Cerebellar nuclear complex (tissue), 1 donor: Measurements from ENCODE around the gene PIK3C2A.

Experiments used
- DNase-seq, 2 experiments: peaks; one replicate each; lab custom pipeline; 2025; lab: John Stamatoyannopoulos, UW

The PIK3C2A gene

DNA sequence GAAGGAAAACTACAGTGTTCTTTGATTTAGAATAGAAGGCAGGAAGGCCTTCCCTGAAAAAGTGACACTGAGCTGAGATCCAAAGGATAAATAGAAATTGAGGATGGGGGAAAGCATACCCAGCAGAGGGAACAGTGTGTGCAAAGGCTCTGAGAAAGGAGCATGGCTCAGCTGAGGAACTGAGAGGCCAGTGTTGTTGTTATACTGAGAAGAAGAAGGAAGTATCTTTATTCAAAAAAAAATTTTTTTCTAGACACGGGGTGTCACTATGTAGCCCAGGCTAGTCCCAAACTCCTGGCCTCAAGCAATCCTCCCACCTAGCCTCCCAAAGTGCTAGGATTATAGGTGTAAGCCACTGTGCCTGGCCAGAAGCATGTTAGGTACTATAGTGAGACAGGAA, 3.5 kb upstream of the PIK3C2A start:
- no peak for DNase-seq

DNA sequence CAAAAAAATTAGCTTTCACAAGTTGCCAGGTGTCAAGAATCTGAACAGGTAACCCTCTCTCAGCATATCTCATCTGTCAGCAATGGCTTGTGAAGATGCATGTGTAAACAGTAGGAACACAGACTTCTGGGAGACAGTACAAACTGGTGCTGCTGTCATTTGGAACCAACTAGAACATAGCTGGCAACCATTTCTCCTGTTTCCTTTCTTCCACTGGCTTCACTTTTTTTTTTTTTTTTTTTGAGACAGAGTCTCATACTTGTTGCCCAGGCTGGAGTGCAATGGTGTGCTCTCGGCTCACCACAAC, 2.1 kb upstream of the PIK3C2A start:
- DNase-seq, result no peak

DNA sequence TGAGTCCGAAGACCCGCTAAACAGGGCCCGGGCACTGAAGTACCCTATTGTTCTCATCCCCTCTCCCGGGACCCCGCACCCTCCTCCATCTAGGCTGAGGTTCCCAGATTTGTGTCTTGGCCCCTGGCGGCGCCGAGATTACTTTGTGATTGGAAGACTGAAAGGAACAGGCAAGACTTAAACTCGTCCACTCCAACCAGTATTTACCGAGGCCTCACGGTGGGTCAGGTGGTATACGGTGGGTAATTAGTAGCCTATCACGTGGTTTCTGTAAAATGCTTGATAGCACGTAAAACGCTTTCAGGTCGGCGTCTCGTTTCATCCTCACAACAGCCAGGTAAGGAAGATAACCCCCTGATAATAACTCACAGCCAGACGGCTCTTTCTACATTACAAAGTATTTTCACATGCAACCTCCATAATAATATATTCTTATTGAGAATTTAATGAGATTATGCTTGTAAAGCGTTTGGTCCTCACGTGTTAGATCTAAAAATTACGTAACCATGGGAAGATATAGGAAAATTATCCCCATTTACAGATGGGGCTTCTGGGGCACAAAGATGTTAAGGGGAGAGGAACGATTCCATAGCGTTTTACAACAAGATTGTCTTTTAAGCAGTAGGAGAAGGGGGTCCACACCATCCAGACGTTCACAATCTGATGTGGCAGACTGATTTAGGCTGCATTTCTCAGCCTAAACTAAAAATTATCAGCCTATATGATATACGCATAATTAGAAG, 642 bp upstream of the PIK3C2A start:
- peak; percentile 26 to 60 for DNase-seq

DNA sequence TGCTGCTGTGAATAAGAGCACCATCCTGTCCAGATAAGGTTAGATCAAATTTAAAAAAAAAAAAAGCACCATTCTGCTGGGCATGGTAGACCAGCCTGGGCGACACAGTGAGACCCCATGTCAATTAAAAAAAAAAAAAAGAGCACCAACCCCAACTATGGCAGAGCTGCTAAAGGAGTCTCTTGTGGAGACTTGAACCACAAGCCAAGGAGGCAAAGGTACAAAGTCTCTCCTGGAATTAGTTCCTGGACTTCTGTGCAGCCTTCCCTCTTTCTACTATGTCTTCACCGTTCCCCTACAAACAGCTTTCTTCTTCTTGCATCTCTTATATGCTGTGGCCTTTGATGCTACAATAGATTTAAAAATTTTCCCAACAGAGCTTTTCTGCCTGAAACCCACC, 1.3 kb downstream of the PIK3C2A start:
- DNase-seq, result no peak

DNA sequence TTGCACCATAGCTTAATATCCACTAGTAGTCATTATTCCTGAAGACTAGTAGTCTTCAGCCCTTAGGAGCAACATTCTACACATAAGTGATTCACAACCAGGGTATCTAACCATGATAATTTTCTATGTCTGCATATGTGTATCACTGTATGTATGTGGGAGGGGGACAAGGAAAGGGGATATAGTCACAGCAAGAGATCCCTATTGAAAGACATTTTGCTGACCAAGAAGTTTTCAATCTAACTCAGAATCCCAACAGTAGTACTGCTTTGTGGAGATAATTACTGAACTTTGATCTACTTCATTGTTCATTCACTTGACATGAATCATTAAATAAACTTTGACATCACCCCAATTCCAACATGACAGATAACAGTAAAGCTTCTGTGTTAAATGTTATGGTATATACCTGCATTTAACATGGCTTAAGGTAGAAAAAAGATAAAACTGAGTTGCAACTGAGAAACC, 10.3 kb downstream of the PIK3C2A start:
- DNase-seq, result no peak

DNA sequence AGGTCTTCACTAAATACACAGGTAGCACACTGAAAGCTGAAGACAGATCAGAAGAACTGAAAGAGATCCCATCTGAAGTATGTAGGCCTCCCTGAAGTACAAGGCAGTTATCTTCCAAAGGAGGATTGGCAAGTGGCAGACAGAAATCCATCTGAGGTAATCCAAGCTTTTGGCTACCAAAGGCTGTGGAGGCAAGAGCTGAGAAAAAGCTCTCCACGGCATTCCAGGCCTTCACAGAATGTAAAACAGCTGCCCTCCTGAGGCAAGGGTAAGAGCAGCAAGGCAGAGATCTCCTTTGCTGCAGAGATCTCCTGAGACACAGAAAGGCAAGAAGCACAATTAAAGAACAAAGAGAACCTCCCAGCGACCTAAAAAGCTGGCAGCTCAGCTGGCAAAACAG, 19.1 kb downstream of the PIK3C2A start:
- no peak for DNase-seq

DNA sequence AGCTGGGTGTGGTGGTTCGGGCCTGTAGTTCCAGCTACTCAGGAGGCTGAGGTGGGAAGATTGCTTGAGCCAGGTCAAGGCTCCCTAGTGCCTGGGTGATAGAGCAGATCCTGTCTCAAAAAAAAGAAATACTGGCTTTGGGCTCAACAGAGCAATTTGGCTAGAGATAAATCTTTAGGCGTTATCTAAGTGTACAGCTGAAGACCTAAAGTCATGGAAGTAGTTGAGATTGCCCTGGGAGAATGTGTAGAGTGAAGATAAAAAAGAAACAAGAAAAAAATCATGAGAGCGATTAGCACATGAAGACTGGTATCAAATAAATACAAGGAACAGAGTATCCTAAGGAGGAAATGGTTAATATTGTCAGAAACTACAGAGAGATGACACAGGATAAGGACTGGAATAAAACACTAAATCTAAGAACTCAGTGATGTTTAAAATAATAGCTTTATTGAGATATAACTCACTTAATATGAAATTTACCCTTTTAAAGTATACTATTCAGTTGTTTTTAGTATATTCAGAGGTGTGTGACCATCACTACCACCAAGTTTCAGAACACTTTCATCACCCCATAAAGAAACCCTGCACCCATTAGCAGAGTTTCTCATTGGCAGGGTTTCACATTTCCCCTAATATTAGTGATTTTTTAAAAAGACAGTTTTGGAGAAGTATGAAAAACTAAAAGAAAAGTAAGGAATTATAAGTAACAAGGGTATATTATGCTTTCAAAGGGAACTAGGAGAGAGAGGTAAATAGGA, 20.7 kb downstream of the PIK3C2A start:
- no peak for DNase-seq

DNA sequence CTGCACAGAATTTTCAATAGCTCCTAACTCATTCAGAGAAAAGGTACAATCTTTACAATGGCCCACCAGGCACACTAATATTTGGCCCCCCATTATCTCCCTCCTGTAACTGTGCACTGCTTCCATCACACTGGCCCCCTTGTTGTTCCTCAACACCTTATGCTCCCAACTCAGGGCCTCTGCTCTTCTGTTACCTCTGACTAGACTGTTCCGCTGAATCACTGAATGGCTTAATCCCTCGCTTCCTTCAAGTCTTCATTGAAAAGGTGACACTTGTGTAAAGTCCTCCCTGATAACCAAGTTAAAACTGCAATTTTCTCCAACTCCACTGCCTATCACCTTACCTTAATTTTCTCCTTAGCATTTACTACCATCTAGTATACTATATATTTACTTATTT, 21.8 kb downstream of the PIK3C2A start:
- DNase-seq, result no peak

DNA sequence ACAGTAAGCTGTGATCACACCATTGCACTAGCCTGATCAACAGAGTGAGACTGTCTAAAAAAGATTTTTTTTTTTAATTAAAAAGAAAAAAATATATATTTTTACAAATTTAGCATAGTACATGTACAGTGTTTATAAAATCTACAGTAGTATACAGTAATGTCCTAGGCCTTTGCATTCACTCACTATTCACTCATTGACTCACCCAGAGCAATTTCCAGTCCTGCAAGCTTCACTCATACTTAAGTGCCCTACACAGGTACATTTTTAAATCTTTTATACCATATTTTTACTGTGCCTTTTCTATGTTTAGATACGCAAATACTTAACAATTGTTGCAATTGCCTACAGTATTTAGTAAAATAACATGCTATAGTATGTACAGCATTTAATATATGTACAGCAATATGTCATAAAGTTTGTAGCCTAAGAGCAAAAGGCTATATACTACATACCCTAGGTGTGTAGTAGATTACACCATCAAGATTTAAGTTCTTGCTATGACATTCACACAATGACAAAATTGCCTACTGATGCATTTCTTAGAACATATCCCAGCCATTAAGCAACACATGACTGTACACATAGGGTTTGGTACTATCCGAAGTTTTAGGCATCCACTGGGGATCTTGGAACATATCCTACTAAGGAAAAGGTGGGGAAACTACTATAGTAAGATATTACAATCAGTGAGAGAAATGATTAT, 22.8 kb downstream of the PIK3C2A start:
- DNase-seq, result no peak

DNA sequence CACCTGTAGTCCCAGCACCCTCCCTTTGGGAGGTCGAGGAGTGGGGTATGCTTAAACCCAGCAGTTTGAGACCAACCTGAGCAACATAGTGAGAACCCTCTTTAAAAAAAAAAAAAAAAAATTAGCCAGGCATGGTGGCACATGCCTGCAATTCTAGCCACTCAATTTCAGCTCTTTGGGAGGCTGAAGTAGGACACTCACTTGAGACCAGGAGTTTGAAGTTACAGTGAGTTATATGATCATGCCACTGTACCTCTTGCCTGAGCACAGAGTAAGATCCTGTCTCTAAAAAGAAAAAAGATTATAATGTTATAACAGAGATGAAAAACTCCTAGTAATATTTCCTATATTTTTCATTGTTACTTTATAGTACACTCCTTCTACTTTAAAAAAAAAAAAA, 23.9 kb downstream of the PIK3C2A start:
- DNase-seq, result no peak

DNA sequence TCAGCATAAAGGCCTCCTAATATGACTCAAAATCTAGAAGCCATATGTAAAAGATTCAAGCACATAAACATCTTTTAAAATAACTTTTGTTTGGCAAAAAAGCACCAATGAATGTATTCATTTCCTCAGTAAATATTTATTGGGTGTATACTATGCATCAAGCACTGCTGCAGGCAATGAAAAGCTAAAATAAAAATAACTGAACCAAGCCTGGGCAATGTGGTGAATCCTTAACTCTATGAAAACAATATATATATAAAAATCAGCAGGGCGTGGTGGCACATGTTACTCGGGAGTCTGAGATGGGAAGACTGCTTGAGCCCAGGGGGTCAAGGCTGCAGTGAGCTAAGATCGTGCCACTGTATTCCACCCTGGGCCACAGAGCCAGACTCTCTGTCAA, 27.8 kb downstream of the PIK3C2A start:
- no peak for DNase-seq

DNA sequence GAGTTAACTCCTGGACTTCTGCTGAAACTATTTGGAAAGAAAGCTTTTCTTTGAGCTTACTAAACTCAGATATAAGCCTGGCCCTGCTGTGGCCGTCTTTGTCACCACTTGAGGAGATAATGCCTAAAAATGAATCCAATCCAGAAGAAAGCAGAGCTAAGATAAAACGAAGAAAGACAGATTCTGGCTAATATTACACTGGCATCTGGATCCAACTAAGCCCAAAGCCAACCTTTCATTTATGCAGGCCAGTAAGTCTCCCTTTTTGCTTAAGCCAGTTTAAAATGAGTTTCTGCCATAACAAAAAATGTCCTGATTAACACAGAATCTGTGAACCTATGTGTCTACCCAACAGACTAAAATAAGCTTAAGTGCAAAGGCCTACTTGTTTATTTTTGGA, 34.5 kb downstream of the PIK3C2A start:
- DNase-seq, result no peak

DNA sequence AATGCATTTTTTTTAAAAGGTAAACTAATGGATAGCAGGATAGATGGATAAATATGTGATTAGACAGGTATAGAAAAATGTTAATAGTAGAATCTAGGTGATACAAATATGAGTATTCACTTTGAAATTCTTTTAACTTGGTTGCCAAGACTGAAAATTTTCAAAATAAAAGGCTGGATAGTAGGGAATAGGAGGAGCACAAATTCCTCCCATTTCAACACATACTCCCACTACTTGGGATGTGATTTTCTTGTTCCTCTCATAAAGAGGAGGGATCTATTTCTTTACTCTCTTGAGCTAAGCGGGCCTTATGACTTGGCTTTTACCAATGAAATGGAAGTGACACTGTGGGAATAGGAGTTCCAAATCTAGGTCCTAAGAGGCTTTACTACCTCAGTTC, 35.9 kb downstream of the PIK3C2A start:
- no peak for DNase-seq

DNA sequence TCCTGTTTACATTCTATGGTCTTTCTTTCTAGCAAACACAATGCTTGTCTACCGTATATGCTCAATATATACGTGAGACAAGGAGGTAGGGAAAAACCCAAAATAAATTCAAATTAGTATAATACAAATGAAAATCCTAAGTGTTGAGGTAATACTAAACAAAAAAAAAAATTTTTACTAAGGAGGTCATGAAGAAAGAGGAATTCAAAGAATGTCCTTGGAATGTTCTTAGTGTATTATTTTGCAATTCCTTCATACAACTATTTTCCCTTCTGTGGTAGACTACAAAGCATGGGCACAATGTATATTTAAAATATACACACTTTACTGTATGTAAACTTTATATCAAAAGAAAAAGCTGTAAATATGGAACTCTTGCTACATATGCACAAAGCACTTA, 36.4 kb downstream of the PIK3C2A start:
- DNase-seq, result no peak

DNA sequence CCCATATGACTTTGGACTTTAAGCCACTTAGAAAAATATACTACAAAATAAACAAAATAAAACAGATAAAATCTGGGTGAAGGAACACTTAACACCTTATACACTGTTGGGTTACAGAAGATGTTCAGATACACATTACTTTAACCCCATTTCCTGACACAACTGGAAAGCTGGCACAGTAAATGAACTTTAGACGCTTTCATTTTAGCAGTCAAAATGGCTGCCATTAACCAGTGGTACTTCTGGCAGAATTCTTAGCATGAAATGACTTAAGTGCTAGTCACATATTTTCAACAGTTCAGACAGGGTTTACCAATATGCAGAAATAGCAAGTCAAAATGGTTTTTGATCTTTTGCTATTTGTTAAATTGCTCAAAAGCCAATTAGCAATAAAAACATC, 37.9 kb downstream of the PIK3C2A start:
- DNase-seq, result no peak

DNA sequence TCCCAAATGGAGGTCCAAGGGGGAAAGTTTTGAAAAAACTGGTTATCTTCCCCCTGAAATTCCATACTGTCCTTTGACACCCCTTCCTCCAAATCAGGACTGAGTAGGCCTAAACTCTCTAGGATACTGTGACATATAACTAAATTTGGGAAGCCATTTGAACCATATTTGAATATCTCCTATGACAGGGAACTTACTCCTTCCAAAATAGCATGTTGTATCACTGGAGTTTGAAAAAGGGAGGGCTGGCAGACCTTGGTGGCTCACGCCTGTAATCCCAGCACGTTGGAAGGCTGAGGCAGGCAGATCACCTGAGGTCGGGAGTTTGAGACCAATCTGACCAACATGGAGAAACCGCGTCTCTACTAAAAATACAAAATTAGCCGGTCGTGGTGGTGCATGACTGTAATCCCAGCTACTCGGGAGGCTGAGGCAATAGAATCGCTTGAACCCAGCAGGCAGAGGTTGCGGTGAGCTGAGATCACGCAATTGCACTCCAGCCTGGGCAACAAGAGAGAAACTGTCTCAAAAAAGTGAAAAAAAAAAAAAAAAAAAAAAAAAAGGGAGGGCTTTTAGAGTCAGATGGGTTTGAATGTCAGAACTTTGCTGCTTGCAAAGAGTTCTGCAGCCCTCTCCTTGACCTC, 42.4 kb downstream of the PIK3C2A start:
- no peak for DNase-seq

DNA sequence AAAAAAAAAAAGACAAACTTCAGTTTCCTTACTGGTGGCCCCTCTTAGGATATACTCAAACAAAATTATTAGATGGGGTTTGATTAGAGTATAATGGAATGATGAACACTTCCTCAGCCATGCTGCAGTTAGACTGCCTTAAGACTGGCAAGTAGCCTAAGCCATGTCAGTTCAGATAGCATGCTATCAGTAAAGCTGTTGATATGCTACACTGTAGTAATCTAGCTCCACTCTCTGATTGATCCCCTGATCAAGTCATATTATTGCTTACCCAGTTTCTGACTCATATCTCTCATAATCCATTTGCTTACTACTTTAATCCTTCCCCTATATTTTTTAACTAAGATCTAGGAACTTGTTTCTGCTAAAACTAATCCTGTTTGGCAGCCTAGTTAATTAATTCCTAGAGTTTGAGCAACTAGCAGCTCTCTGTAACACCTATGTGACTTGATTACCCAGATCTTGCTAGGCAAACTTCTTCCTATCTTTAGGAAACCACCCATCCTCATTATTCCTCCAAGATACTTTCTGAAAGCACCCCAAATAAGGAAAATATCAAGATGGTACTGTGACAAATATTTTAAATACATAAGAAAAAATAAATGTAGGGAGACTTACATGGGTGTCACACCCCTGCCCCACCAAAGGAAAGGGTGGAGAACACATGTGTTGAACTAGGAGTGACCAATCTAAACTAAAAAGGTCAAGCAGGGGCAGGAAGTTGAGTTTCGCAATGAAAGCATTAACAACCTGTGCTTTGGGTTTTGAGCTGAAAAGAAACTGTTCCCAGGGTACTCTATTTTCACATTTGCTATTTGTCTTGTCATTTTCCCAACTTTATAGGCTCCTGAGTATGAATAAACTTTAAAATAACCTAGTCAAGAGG, 43.2 kb downstream of the PIK3C2A start:
- no peak for DNase-seq

DNA sequence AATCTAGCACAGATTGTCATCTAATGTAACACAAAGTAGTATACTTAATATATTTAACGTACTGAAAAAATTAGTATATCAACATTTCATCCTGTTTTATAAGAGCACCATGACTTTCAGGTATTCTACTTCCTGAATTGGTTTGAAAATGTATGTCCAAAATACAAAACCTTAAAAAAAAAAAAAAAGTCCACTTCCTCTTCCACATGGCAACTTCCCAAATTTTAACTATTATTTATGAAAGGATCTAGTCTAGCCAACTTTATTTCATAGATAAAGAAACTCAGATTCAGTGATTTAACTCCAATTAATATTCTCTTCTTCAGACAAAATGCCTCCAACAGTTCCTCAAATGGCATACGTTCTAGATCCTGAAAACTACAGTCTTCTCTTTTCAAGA, 44.0 kb downstream of the PIK3C2A start:
- DNase-seq, result no peak

DNA sequence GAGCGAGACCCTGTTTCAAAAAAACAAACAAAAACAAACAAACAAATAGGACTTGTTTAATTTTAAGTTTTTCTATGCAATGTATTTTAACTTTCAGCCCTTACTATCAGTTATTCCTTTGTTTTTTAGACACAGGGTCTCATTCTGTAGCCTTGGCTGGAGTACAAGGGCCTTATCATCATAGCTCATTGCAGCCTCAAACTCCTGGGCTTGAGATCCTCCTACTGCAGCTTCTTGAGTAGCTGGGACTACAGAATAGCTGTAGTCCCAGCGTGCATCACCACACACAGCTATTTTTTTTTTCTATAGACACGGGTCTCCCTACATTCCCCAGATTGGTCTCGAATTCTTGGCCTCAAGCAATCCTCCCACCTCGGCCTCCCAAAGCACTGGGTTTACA, 44.5 kb downstream of the PIK3C2A start:
- DNase-seq, result no peak

DNA sequence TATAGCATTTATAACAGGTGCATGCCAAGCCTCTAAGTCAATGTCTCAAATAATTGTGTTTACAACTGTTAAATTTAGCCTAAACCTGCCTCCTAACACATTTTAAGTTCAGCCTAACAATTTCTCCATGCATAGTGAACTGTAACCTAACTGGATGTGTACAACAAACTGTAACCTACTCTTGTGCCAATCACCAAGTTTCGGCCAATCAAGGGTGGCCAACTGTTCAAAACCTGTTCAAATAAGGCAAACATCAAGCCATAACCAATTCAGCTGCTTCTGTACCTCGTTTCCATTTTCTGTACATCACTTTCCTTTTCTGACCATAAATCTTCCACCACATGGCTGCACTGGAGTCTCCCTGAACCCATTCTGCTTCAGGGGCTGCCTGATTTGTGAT, 45.4 kb downstream of the PIK3C2A start:
- DNase-seq, result no peak

DNA sequence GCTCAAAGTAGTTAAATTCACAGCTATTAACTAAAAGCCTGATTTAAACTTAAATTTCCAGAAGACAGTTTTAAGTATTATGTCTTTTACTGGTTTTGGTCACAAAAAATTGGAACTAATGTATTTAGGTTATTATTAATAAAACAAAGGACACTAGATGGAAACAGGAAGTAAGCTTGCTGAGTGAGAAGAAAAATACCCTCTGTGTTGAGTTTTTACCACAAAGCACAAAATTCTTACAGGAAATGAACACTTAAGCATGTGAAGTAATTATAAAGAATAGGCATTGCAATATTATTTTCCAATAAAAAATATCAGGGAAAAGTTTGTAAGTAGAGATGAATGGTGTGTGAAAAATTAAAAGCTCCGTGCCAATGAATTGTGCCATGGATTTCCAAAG, 46.3 kb downstream of the PIK3C2A start:
- no peak for DNase-seq

DNA sequence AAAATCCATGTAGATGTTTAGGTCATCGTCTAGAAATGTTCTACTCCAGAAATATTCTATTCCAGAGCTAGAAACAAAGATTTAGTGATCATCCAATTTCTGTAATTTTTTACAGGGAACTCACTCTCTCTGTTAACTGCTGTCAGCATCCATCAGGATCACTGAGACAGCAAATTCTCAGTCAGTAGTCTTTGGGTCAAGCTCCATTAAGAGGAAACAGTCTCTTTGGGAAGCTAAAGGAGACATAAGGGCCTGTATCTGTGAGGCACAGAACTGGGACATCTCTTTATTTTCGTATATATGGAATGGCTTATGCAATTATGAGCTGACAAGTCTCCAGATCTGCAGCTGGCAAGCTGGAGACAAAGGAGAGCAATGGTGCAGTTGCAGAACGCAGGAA, 48.3 kb downstream of the PIK3C2A start:
- DNase-seq, result no peak
